Mononuclear cell (primary cell): ENCODE data around the gene VWA8. TPM values are rescaled to one million over a fixed set of nuclear protein-coding genes. Genes with fewer than 3 reads are reported as not detected.

ENCODE experiments used
- H3K27me3 ChIP-seq: 2 replicates; pipeline ENCODE4 v1.6.0; 2011; ENCODE audit warnings: low read length, control low read depth; ENCODE audit not compliant: insufficient read depth
- H3K4me1 ChIP-seq: 2 replicates; pipeline ENCODE4 v1.5.1; 2011; ENCODE audit warnings: mild to moderate bottlenecking, low read length, control low read depth; ENCODE audit not compliant: insufficient read depth
- H3K4me3 ChIP-seq: 2 replicates; pipeline ENCODE4 v1.5.1; 2011; ENCODE audit warnings: mild to moderate bottlenecking, low read length, moderate library complexity
- H3K9me3 ChIP-seq: 2 replicates; pipeline ENCODE4 v1.5.1; 2011; ENCODE audit warnings: low read depth, mild to moderate bottlenecking, control low read depth, low read length
- total RNA-seq: library from RNA; depleted of rRNA; stranded (reverse); fragments of >200 nt; gene quantifications from one replicate; pipeline ENCODE4 v1.2.3, GENCODE V29; 2012

VWA8 gene
- total RNA-seq, 1 donor: 18.6 TPM

DNA sequence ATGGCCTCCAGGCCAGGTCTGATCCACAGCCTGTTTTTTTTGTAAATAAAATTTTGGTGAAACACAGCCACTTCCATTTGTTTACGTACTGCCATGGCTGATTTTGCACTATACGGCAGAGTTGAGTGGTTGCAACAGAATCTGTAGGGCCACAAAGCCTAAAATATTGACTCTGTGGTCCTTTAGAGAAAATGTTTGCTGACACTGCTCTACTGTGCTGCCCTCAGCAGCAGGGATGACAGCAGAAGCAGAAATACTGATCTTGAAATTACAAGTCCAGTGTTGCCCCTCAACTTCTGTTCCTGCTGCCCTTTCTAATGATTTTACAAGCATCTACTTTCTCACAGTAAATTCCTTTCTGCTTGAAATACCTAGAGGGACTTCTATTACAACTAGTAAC lies 258.4 kb downstream of the VWA8 start:
- no peaks in the 10 kb centered on the region for H3K27me3 ChIP-seq
- H3K4me3 ChIP-seq: no peak overlapping the region

DNA sequence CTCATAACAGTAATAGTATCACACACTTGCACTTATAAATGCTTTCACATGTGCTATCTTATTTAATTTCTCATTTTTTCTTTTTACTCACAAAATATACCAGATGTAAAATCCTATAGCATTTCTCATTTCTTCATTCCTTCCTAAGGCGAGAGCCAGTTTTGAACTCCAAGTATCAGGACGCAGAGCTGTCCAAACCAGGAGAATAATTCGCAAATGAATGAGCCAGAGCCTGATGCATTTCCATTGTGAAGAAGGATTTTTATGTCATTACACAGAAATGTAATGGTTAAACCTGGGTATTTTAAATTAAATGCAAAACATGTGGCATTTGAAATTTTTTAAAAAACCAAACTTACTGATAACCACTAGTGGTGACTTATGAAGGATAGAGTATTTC lies 259.2 kb downstream of the VWA8 start:
- H3K4me1 ChIP-seq: no peaks in the 10 kb centered on the region
- no peaks in the 10 kb centered on the region for H3K9me3 ChIP-seq
- no peaks in the 10 kb centered on the region for H3K27me3 ChIP-seq
- H3K4me3 ChIP-seq: no peak overlapping the region

More for the DNA sequence above, 258.4 kb downstream of the VWA8 start:
- Histone ChIP-seq H3K9me3 (no peaks in the 10 kb centered on the region), H3K4me1 (no peaks in the 10 kb centered on the region)

DNA sequence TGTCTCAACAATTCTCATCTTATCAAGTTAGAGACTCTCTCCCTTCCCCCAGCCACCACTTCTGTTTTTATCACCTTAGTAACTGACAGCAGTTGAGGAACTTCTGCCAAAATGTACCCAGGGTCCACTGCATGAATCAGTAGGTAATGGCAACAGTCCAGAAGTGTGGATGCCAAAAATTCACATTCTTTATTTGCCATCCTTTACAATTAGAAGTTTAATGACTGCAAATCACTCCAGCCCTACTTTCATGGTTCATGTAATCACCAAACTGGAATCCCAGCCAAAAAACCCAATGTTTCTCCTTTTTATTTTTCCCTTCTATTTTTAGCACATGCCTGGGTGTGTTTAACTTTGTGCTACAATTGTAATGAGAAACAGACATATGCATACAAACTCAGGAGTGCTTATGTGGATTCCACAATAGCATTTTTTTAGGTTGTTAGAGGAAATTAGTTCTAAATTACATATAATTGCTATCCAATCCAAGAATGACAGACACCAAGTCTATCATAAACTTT lies 260.1 kb downstream of the VWA8 start:
- Histone ChIP-seq H3K4me3 (no peak overlapping the region), H3K4me1 (no peaks in the 10 kb centered on the region), H3K27me3 (no peaks in the 10 kb centered on the region), H3K9me3 (no peaks in the 10 kb centered on the region)

DNA sequence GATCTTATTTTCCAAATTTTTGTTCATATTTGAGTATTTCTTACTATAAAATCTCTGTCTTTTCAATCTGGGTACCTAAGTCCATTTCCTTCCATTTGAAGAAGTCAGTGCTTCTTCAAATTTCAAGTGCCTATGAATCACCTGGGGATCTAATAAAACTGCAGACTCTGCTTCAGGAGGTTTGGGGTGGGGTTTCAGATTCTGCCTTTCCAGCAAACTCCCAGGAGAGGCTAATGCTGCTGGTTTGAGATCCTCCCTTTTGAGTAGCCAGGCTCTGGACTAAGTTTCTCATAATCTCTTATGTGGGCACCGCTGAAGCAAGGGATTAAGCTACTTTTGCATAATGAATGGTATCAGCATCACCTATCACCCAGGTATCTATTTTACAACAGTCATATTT lies 261.1 kb downstream of the VWA8 start:
- no peaks in the 10 kb centered on the region for H3K27me3 ChIP-seq
- no peaks in the 10 kb centered on the region for H3K9me3 ChIP-seq
- no peaks in the 10 kb centered on the region for H3K4me1 ChIP-seq
- no peak overlapping the region for H3K4me3 ChIP-seq

DNA sequence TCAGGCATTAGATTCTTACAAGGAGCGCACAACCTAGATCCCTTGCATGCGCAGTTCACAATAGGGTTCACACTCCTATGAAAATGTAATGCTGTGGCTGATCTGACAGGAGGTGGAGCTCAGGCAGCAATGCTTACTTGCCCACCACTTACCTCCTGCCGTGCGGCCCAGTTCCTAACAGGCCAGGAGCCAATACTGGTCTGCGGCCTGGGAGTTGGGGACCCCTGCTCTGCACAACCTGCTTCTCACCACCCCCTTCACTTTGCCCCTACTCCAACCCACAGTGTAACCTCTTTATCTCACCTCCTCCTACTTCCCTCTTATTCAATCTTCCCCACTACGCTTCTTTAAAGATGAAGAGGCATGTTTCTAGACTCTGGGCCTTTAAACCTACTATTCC lies 263.3 kb downstream of the VWA8 start:
- no peak overlapping the region for H3K4me3 ChIP-seq
- H3K9me3 ChIP-seq: no peaks in the 10 kb centered on the region
- no peaks in the 10 kb centered on the region for H3K4me1 ChIP-seq
- no peaks in the 10 kb centered on the region for H3K27me3 ChIP-seq

DNA sequence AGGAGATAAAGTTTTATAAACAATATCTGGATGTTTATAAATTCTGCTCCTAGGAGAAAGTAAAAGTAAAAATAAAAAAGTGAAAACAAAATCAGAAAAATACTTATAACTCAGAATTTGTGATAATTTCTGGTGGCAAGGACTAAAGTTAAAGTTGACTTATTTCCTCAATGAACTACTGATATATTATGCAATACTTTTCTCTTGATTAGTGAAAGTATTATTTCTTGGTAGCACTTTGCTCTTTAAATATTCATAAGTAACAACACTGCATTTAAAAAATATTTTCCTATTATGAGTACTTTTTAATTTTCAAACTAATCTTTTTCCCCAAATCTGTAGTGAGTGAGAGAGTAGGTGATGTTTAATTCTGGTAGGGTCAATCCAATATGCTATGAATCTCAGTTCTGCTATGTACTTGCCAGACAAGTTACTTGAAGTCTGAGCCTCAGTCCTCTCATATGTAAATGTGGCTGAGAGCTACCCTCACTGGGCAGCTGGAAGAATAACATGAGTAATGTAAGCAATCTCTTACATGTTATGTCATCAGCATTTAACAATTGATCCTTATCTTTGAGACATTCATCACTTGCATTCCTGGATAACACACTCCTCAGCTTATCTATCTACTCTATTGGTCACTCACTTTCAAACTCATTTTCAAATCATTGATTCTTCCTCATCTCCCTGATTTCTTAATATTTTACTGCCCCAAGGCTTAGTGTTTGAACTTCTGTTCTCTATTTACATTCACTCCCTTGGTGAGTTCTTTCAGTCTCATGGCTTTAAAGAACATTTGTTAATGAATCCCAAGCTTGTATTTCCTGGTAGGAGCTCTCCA lies 264.5 kb downstream of the VWA8 start:
- Histone ChIP-seq H3K4me3 (no peak overlapping the region), H3K27me3 (no peaks in the 10 kb centered on the region), H3K4me1 (no peaks in the 10 kb centered on the region), H3K9me3 (no peaks in the 10 kb centered on the region)

DNA sequence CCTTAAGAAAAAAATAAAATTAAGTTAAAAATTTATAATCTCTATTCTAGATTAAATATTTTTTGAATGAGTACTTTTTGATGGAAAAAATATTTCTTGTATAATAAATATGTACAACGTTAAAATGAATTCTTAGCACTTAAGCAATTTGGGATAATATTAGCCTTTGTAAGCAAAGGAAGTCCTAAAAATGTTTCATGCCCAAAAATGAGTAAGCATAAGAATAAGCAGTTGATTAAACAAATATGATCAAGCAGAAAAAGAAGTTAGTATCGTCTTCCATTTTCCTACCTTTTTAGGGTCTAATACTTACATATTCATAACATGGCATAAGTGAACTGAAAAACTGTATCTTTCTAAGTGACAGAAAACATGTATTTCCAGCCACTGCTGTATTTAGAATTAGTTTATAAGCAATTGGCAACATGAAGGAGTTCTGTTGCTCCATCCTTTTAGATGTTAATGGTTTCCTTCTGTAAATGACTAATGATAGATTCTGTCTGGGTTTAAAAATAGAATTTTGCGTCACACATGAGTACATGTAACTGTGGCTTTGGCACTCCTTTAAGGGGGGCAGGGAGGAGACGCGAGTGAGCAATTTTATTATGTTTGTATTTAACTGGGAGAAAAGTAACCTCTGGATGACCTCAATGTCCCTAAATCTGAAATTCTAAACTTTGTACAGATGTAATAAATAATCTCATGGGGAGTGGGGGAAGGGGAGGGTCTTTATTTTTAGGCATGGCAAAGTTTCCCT lies 266.2 kb downstream of the VWA8 start:
- Histone ChIP-seq H3K4me3 (no peak overlapping the region), H3K4me1 (no peaks in the 10 kb centered on the region), H3K9me3 (no peaks in the 10 kb centered on the region), H3K27me3 (no peaks in the 10 kb centered on the region)

DNA sequence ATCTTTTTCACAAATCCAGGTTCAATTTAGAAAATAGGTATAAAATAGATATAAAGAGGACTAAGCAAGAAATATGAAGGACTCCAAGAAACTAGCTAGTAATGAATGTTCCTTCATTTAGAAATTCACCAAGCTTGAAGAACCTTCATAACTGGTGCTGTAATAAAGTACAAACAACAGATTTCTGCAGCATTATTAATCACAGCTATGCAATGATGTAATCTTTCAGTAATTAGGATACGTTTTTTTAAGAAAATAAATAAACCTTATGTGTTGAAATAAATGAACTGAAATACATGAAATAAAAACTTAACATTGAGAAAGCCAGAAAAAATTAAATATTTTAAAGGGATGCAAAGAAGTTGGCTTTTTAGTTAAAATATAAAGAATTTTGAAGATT lies 267.5 kb downstream of the VWA8 start:
- no peak overlapping the region for H3K4me3 ChIP-seq
- no peaks in the 10 kb centered on the region for H3K27me3 ChIP-seq
- no peaks in the 10 kb centered on the region for H3K4me1 ChIP-seq
- no peaks in the 10 kb centered on the region for H3K9me3 ChIP-seq

DNA sequence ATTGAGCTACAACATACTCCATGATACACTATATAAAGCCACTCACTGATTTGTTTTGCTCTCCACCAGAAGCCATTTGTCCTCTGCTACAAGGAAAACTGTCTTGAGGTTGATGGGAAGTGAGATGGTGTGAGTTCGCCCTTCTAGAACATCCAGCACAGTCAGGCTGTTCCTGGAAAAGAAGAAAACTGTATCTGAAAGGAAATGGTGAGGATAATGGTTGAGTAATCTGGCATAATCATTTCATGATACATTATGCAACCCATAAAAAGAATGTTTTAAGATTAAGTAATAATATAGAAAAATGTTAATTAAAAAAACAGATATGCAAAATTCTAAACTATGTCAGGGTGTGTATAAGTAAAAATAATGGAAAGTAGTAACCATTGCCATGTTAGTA lies 269.6 kb downstream of the VWA8 start:
- Histone ChIP-seq H3K4me3 (no peak overlapping the region), H3K27me3 (no peaks in the 10 kb centered on the region), H3K4me1 (no peaks in the 10 kb centered on the region), H3K9me3 (no peaks in the 10 kb centered on the region)

DNA sequence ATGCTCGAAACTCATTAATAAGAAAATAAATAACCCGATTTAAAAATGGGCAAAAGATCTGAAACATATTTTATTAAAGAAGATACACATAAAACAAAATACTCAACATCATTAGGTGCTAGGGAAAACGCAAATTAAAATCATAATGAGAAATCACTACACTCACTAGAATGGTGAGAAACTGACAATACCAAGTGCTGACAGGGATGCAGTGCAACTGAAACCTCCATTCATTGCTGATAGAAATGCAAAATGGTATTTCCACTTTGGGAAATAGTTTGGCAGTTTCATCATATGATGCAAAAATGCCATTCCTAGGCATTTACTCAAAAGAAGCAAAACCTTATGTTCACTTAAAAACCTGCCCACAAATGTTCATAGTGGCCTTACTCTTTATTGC lies 278.1 kb downstream of the VWA8 start:
- no peaks in the 10 kb centered on the region for H3K4me1 ChIP-seq
- no peaks in the 10 kb centered on the region for H3K9me3 ChIP-seq
- H3K4me3 ChIP-seq: no peak overlapping the region
- H3K27me3 ChIP-seq: no peaks in the 10 kb centered on the region

DNA sequence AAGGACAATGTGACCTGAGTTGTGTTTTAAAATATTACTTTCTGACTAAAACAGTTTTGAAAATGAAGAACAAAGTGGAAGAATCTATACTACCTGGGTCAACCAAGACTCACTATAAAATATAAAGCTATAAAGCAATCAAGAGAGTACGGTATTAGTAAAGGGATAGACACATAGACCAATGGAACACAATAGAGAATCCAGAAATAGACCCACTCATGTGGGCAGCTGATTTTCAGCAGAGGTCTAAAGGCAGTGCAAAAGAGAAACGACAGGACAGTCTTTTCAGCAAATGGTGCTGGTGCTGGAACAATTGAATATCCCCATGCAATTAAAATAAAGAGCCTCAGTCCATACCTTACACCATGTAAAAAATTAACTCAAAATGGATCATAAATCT lies 278.9 kb downstream of the VWA8 start:
- Histone ChIP-seq H3K27me3 (no peaks in the 10 kb centered on the region), H3K4me3 (no peak overlapping the region), H3K4me1 (no peaks in the 10 kb centered on the region), H3K9me3 (no peaks in the 10 kb centered on the region)

DNA sequence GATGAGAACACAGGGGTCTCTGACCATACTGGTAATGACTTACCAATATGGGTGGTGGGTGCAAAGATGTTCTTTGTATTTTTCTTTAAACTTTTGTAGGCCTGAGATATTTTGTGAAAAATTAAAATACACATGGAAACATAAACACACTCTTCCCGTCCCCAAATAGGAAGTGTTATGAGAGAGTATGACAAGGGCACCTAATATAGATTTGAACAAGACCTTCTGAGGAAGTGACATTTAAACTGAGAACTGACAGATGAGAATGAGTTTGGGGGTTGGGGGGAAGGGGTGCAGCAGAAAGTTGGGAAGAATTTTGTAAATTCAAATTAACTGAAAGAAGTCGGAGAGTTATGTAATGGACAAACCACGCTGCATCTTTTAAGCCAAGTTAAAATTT lies 279.3 kb downstream of the VWA8 start:
- Histone ChIP-seq H3K27me3 (no peaks in the 10 kb centered on the region), H3K9me3 (no peaks in the 10 kb centered on the region), H3K4me3 (no peak overlapping the region), H3K4me1 (no peaks in the 10 kb centered on the region)

DNA sequence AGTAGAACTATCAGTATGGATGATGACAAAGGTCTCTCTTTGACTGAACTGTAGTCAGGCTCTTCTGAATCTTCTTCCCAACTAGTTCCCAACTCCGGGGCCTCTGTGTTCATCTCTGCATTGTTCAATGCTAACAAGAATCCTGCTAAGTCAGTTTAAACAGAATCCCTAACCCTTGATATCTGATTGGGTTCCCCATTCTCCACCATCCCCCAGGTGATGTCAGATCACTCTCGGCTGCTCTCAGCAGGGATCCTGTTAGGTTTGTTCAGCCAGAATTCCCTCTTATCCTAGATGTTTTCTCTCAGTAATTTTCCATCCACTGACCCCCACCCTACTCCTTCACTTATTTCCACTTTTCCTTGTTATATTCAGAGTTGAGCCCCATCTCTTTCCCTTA lies 280.0 kb downstream of the VWA8 start:
- no peaks in the 10 kb centered on the region for H3K9me3 ChIP-seq
- no peaks in the 10 kb centered on the region for H3K4me1 ChIP-seq
- no peaks in the 10 kb centered on the region for H3K27me3 ChIP-seq
- H3K4me3 ChIP-seq: no peak overlapping the region

DNA sequence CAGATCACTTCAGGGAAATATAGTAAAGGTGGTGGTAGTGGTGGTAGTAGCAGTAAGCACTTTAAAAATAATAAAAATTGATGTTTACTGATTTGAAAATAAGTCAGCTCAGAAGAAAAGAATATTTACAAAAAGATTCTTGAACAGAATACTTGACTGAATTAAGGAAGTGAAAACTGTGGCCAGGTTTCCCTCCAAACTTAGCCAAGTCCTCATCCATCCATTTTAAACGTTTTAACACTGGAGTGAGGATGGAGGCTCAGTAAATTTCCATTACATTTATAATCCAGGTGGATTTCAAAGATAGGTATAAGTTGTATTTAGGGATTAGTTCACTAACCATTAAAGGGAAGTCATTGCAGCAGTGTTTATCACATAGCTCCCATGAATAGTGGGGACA lies 282.1 kb downstream of the VWA8 start:
- Histone ChIP-seq H3K4me3 (no peak overlapping the region), H3K27me3 (no peaks in the 10 kb centered on the region), H3K9me3 (no peaks in the 10 kb centered on the region), H3K4me1 (no peaks in the 10 kb centered on the region)

DNA sequence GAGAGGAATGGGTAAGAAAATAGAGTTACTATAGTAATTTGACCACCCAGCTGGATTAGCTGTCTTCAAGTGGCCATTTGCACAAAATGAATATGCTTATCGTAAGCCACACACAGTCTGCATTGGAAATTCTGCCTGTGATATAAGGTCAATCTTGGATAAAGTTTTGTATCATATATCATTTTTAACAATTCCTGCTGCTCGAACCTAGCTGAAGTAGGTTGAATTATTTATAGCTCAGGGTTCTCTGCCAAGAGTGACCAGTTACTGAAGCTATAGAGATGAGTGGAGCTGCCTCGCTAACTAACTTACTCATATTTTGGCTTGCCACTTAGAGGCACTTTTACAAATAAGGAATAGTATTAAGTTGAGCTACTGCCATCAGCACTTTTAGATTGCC lies 282.7 kb downstream of the VWA8 start:
- Histone ChIP-seq H3K9me3 (no peaks in the 10 kb centered on the region), H3K4me3 (no peak overlapping the region), H3K4me1 (no peaks in the 10 kb centered on the region), H3K27me3 (no peaks in the 10 kb centered on the region)
